GM12878 (cell line): ENCODE results near the gene SELENOH. TPM values are rescaled to one million over a fixed set of nuclear protein-coding genes. Genes with fewer than 3 reads are reported as not detected.

Experiments
- ATAC-seq: fragments of 200-7000 bp; cut with Tn5 transposase; 3 replicates; pipeline ENCODE4 v1.9.1; 2020; ENCODE audit warnings: mild to moderate bottlenecking, moderate library complexity
- BruUV-seq: library from RNA; stranded (reverse); fragments of 400-500 nt; replicated peaks from 2 replicates; lab custom pipeline; 2021; lab: Mats Ljungman, UMichigan
- CTCF ChIA-PET: fragments of 300-600 bp; sonication (Branson Sonifier 250); formaldehyde crosslinking; extraction: SDS; loops from one replicate; lab custom pipeline; 2021; ENCODE audit warnings: inconsistent platforms; lab: Yijun Ruan, JAX
- POLR2A ChIA-PET: fragments of 350-600 bp; formaldehyde crosslinking; extraction: SDS; loops from one replicate; lab custom pipeline; 2021; ENCODE audit warnings: inconsistent platforms; lab: Charles Lee
- RAD21 ChIA-PET: fragments of 300-600 bp; sonication (Branson Sonifier 250); formaldehyde crosslinking; loops from one replicate; lab custom pipeline; 2023; ENCODE audit warnings: antibody characterized with exemption; ENCODE audit not compliant: unreplicated experiment; lab: Charles Lee
- SMC1A ChIA-PET: fragments of 300-600 bp; sonication (Branson Sonifier 250); formaldehyde crosslinking; loops from one replicate; lab custom pipeline; 2023; ENCODE audit not compliant: unreplicated experiment, uncharacterized antibody; lab: Charles Lee
- DNase-seq: peaks from one replicate; pipeline ENCODE4 v3.0.0-alpha.2; 2011; ENCODE audit warnings: low read depth, low spot score
- FAIRE-seq: peaks from 3 replicates; lab custom pipeline; 2011; peaks lifted over from hg19 to GRCh38; lab: Jason Lieb, UNC
- H2AFZ ChIP-seq: 2 replicates; pipeline ENCODE4 v1.6.0; 2011; ENCODE audit warnings: low read depth, low read length, control low read depth; ENCODE audit not compliant: control insufficient read depth
- H3K27ac ChIP-seq: 2 replicates; pipeline ENCODE4 v1.5.1; 2011; ENCODE audit warnings: control low read depth; ENCODE audit not compliant: control insufficient read depth, insufficient read depth
- H3K27me3 ChIP-seq, 2 experiments: replicated peaks in 1 of 2; 2 replicates each; pipeline versions ENCODE4 v1.6.0 to v1.6.1; 2011; ENCODE audit warnings: low read length in 1 of 2; ENCODE audit not compliant: control insufficient read depth in 2 of 2, insufficient read depth in 2 of 2
- H3K36me3 ChIP-seq, 2 experiments: 2 replicates each; pipeline ENCODE4 v1.5.1; 2011; ENCODE audit warnings: low read length in 1 of 2; ENCODE audit not compliant: control insufficient read depth in 2 of 2, insufficient read depth in 2 of 2
- H3K4me1 ChIP-seq: 2 replicates; pipeline ENCODE4 v1.6.1; 2011; ENCODE audit warnings: mild to moderate bottlenecking, low read length, moderate library complexity, mixed read lengths; ENCODE audit not compliant: control insufficient read depth, insufficient read depth
- H3K4me2 ChIP-seq: 2 replicates; pipeline ENCODE4 v1.6.0; 2011; ENCODE audit warnings: control low read depth; ENCODE audit not compliant: control insufficient read depth, insufficient read depth
- H3K4me3 ChIP-seq: fragments of 200-600 bp; sonication (generic); 2 replicates; pipeline ENCODE4 v1.5.1; 2016
- H3K79me2 ChIP-seq: 2 replicates; pipeline ENCODE4 v1.6.0; 2011; ENCODE audit warnings: low read length; ENCODE audit not compliant: control insufficient read depth, insufficient read depth
- H3K9ac ChIP-seq: 2 replicates; pipeline ENCODE4 v1.8.0; 2011; ENCODE audit warnings: low read length, control low read depth, mixed read lengths; ENCODE audit not compliant: control insufficient read depth, insufficient read depth
- H3K9me3 ChIP-seq: replicated peaks from 3 replicates; pipeline ENCODE4 v1.5.1; 2011; ENCODE audit warnings: mild to moderate bottlenecking, low read length; ENCODE audit not compliant: control insufficient read depth, insufficient read depth
- H4K20me1 ChIP-seq: 2 replicates; pipeline ENCODE4 v1.6.0; 2011; ENCODE audit not compliant: control insufficient read depth, insufficient read depth
- CBFB ChIP-seq: IDR thresholded peaks from 2 replicates; pipeline ENCODE4 v1.6.1; 2016; ENCODE audit warnings: antibody characterized with exemption, low read depth
- CHD4 ChIP-seq: fragments of 200-600 bp; sonication (generic); IDR thresholded peaks from 2 replicates; pipeline ENCODE4 v1.6.1; 2016; ENCODE audit warnings: mild to moderate bottlenecking
- DPF2 ChIP-seq: fragments of 450-650 bp; IDR thresholded peaks from 2 replicates; pipeline ENCODE4 v1.6.1; 2017; ENCODE audit warnings: mild to moderate bottlenecking
- EP300 ChIP-seq, 2 experiments: fragments of 150-350 bp in 1 of 2; IDR thresholded peaks; 2 replicates each; pipeline ENCODE4 v1.6.1; 2011 to 2012; ENCODE audit warnings: low read depth in 2 of 2, low read length in 2 of 2, borderline replicate concordance in 1 of 2, improper control_type of control experiment in 1 of 2, inconsistent platforms in 1 of 2; ENCODE audit not compliant: control insufficient read depth in 1 of 2
- GABPA ChIP-seq: IDR thresholded peaks from 2 replicates; pipeline ENCODE4 v1.6.1; 2014; ENCODE audit warnings: antibody characterized with exemption, low read depth, mild to moderate bottlenecking, inconsistent platforms
- IKZF2 ChIP-seq, 2 experiments: fragments of 450-650 bp; IDR thresholded peaks; 2 replicates each; pipeline ENCODE4 v1.6.1; 2017; ENCODE audit warnings: mild to moderate bottlenecking in 2 of 2, moderate library complexity in 2 of 2
- JUNB ChIP-seq: IDR thresholded peaks from 2 replicates; pipeline ENCODE4 v1.6.1; 2016; ENCODE audit warnings: antibody characterized with exemption, mild to moderate bottlenecking
- RELA ChIP-seq: fragments of 450-650 bp; IDR thresholded peaks from 2 replicates; pipeline ENCODE4 v1.8.0; 2014; ENCODE audit warnings: borderline replicate concordance; ENCODE audit not compliant: partially characterized antibody
- SMAD5 ChIP-seq: IDR thresholded peaks from 2 replicates; pipeline ENCODE4 v1.6.1; 2016; ENCODE audit warnings: antibody characterized with exemption, low read depth
- SPI1 ChIP-seq: IDR thresholded peaks from 2 replicates; pipeline ENCODE4 v1.6.1; 2011; ENCODE audit warnings: low read depth, mild to moderate bottlenecking, low read length, moderate library complexity, borderline replicate concordance; ENCODE audit not compliant: insufficient read depth
- ZBTB4 ChIP-seq: fragments of 450-650 bp; formaldehyde crosslinking; IDR thresholded peaks from 2 replicates; pipeline ENCODE4 v1.4.0; 2022; ENCODE audit warnings: mild to moderate bottlenecking, moderate library complexity
- WGBS: methylation state at CpG from one replicate; pipeline ENCODE4 v1.1.6; 2016; ENCODE audit warnings: low lambda C conversion rate; ENCODE audit not compliant: insufficient replicate concordance, insufficient coverage; ENCODE audit errors: missing lambda C conversion rate; 5-methylcytosine and 5-hydroxymethylcytosine counted together
- in situ Hi-C: fragments of 300-500 bp; cut with MboI; formaldehyde crosslinking; loops from 9 replicates; pipeline ENCODE4 v1.14.3; 2018; ENCODE audit warnings: mixed read lengths
- intact Hi-C: fragments of 100-400 bp; cut with micrococcal nuclease; formaldehyde crosslinking; loops from one replicate; pipeline ENCODE4 v1.14.2; 2022; ENCODE audit not compliant: unreplicated experiment
- polyA plus RNA-seq, 11 experiments: library from polyadenylated mRNA; depleted of rRNA in 4 of 11; unstranded in 6 of 11; stranded (reverse) in 5 of 11; fragments of >200 nt; fragmentation: Nextera tagmentation in 4 of 11; fragmentation: Illumina TruSeq in 1 of 11; extraction: Ambion mirVana in 4 of 11; extraction: Trizol in 1 of 11; gene quantifications; 1 replicate in 1 of 11; 2 replicates in 10 of 11; pipeline versions ENCODE4 v1.2.1 to v1.2.3, GENCODE V29; 2011 to 2016; ENCODE audit warnings: inconsistent platforms in 2 of 11, missing spikeins in 2 of 11, low read depth in 1 of 11
- total RNA-seq, 4 experiments: library from RNA; depleted of rRNA in 3 of 4; stranded (reverse); fragments of >200 nt in 3 of 4; fragmentation: Illumina TruSeq in 1 of 4; extraction: Trizol in 1 of 4; gene quantifications; 2 replicates each; pipeline versions ENCODE4 v1.2.1 to v1.2.3, GENCODE V29; 2013 to 2021
- TF ChIP-seq, protein P1 (sequence below): IDR thresholded peaks from 2 replicates; pipeline ENCODE4 v1.6.1; 2012; ENCODE audit warnings: improper control_type of control experiment, low read depth, low read length; ENCODE audit not compliant: insufficient replicate concordance

SELENOH gene
- total and polyA plus RNA-seq, 10 of the 15 experiments (the other 5 are each of a cell fraction or from before 2014, with no cell fraction given) = 20.3 to 458 (median 200) TPM

DNA sequence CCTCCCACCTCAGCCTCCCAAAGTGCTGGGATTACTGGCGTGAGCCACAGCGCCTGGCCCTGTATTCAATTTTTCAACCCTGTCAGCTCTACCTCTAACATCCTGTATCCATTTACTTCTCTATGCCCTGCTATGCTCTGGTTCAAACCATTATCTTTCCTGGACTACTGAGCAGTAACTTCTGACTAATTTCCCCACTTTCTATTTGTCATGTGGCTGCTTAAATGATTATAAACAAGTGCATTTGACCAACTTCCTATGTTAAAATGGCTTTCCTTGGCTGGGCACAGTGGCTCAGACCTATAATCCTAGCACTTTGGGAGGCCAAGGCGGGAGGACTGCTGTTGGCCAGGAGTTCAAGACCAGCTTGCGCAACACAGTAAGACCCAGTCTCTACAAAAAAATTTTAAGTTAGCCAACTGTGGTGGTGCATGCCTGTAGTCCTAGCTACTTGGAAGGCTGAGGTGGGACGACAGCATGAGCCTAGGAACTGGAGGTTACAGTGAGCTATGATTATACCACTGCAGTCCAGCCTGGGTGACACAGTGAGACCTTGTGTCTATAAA lies 31.4 kb upstream of the SELENOH start (continued):
- TF ChIP-seq ZBTB4 (no peak), CBFB (no peak), SPI1 (no peak), JUNB (peak; percentile 62)
- TF ChIP-seq, all 136 proteins: peak for 3

DNA sequence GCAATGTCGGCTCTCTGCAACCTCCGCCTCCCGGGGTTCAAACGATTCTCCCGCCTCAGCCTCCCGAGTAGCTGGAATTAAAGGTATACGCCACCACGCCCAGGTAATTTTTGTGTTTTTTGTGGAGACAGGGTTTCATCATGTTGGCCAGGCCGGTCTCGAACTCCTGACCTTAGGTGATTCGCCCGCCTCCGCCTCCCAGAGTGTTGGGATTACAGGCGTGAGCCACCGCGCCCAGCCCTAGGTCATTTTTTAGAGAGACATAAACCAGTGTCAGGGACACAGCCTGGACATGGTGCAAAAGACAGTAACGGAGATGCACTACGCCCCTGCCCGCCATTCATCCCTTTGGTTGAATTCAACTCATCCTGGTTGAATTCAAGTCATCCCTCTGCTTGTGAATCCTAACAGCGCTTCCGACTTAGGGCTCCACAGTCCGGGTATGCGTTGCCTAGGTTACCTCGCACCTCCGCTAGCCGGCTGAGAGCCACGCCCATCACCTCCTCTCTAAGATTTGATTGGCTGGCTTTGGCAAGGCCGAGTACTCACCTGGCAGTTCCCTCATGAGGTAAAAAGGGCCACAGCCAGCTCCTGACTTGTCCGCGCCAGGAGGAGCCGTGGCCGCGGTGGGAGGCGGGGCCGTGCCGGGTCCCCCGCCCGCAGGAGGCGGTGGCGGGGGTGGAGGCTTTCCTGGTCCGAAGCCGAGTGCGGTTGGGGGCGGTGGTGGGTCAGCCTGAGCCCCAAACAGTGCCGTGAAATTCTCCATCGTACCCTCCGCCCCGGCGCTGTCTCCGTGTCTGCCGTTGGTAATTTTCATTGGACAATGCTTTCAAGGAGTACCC lies 29.7 kb upstream of the SELENOH start, which contains the start of gene MED19:
Gene MED19 (minus strand): TSS at position 802 of the 842 bp plus-strand sequence. CDS start 36 bp downstream, at position 766.
- Histone ChIP-seq H3K4me1 (peaks cover 4% of the 10 kb centered on the region), H3K4me3 (peak within 1 kb of the TSS; percentile 97), H3K36me3 (no peaks in the 10 kb centered on the region), H3K27me3 (no peaks in the 10 kb centered on the region), H3K27ac (peak within 1 kb of the TSS; percentile 86), H3K9ac (peak within 1 kb of the TSS; percentile 91), H3K9me3 (no peaks in the 10 kb centered on the region), H2AFZ (peak within 1 kb of the TSS; percentile 85), H3K4me2 (peak within 1 kb of the TSS; percentile 91), H4K20me1 (no peaks in the 10 kb centered on the region), H3K79me2 (peaks cover 49% of the 10 kb centered on the region)
- BruUV-seq = TSS peak; percentile 88
- ChIA-PET CTCF (interaction anchor here (0.6 to 1.4 kb wide), 9 partner anchors 40 to 811 kb away, joined by 3 to 6 read pairs (median 3); partner anchors contain the start of genes BTBD18 and UBE2L6), SMC1A (interaction anchor here (1.0 to 3.5 kb wide), 5 partner anchors 12 to 89 kb away, joined by 3 to 18 read pairs (median 4); no protein-coding TSS in a partner anchor), POLR2A (interaction anchor here (0.6 to 1.5 kb wide), 6 partner anchors 9 to 196 kb away, joined by 3 to 6 read pairs (median 4); partner anchors contain the start of genes SELENOH and SLC43A1), RAD21 (interaction anchor here (0.7 to 4.0 kb wide), 6 partner anchors 18 to 144 kb away, joined by 3 to 25 read pairs (median 3); partner anchors contain the start of genes SELENOH and UBE2L6)
- 15% methylated on average over 50 of the region's 51 CpGs for WGBS
- in situ Hi-C loops (no loop called here), intact Hi-C loops (loop anchor here (1.0 to 5.0 kb wide), 3 partner anchors 30 to 144 kb away; partner anchors contain the start of genes SELENOH and UBE2L6)
- peak; percentile 70 for ATAC-seq
- DNase-seq = peak; percentile 48
- no peak for FAIRE-seq
- TF ChIP-seq DPF2 (no peak; the same call in 1 of the 2 replicates), IKZF2 (IDR thresholded peaks at IDR 0.05) (no peak), SMAD5 (no peak), RELA (peak; percentile 33), CHD4 (no peak), EP300 (IDR thresholded peaks at IDR 0.05; ENCODE audit: borderline replicate concordance in 1 of 2, control insufficient read depth in 1 of 2, low read depth in 2 of 2, low read length in 2 of 2) (no peak), GABPA (no peak)
- TF ChIP-seq, protein P1, sequence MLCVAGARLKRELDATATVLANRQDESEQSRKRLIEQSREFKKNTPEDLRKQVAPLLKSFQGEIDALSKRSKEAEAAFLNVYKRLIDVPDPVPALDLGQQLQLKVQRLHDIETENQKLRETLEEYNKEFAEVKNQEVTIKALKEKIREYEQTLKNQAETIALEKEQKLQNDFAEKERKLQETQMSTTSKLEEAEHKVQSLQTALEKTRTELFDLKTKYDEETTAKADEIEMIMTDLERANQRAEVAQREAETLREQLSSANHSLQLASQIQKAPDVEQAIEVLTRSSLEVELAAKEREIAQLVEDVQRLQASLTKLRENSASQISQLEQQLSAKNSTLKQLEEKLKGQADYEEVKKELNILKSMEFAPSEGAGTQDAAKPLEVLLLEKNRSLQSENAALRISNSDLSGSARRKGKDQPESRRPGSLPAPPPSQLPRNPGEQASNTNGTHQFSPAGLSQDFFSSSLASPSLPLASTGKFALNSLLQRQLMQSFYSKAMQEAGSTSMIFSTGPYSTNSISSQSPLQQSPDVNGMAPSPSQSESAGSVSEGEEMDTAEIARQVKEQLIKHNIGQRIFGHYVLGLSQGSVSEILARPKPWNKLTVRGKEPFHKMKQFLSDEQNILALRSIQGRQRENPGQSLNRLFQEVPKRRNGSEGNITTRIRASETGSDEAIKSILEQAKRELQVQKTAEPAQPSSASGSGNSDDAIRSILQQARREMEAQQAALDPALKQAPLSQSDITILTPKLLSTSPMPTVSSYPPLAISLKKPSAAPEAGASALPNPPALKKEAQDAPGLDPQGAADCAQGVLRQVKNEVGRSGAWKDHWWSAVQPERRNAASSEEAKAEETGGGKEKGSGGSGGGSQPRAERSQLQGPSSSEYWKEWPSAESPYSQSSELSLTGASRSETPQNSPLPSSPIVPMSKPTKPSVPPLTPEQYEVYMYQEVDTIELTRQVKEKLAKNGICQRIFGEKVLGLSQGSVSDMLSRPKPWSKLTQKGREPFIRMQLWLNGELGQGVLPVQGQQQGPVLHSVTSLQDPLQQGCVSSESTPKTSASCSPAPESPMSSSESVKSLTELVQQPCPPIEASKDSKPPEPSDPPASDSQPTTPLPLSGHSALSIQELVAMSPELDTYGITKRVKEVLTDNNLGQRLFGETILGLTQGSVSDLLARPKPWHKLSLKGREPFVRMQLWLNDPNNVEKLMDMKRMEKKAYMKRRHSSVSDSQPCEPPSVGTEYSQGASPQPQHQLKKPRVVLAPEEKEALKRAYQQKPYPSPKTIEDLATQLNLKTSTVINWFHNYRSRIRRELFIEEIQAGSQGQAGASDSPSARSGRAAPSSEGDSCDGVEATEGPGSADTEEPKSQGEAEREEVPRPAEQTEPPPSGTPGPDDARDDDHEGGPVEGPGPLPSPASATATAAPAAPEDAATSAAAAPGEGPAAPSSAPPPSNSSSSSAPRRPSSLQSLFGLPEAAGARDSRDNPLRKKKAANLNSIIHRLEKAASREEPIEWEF = no peak
